ENCODE data around the gene HDAC9.

The HDAC9 gene

GRCh38 chr7:18495412-18496340 is at the start of gene HDAC9:
Gene HDAC9 (plus strand): TSS chr7:18495749. CDS start chr7:18496303, 554 bp downstream.
- DNase-seq (ENCODE audit: low read depth), result no peak

- DNase-seq (ENCODE audit: low read depth), result no peak
Measured at GRCh38 chr7:18445916-18446520, 49.5 kb upstream of the HDAC9 start.

GRCh38 chr7:18450019-18450418 is 45.5 kb upstream of the HDAC9 start:
- DNase-seq (ENCODE audit: low read depth), result no peak

- DNase-seq (ENCODE audit: low read depth), result no peak
Measured at GRCh38 chr7:18455606-18456005, 39.9 kb upstream of the HDAC9 start.

GRCh38 chr7:18457832-18458231 is 37.7 kb upstream of the HDAC9 start:
- DNase-seq (ENCODE audit: low read depth), result no peak

GRCh38 chr7:18458830-18459229 is 36.7 kb upstream of the HDAC9 start:
- no peak for DNase-seq (ENCODE audit: low read depth)

GRCh38 chr7:18459484-18460245 is 35.9 kb upstream of the HDAC9 start:
- no peak for DNase-seq (ENCODE audit: low read depth)

- no peak for DNase-seq (ENCODE audit: low read depth)
Measured at GRCh38 chr7:18461785-18462467, 33.6 kb upstream of the HDAC9 start.

GRCh38 chr7:18464830-18465229 is 30.7 kb upstream of the HDAC9 start:
- no peak for DNase-seq (ENCODE audit: low read depth)

GRCh38 chr7:18467011-18467410 is 28.5 kb upstream of the HDAC9 start:
- DNase-seq (ENCODE audit: low read depth), result no peak

- DNase-seq (ENCODE audit: low read depth), result no peak
Measured at GRCh38 chr7:18468795-18469194, 26.8 kb upstream of the HDAC9 start.

- no peak for DNase-seq (ENCODE audit: low read depth)
Measured at GRCh38 chr7:18469316-18469715, 26.2 kb upstream of the HDAC9 start.

GRCh38 chr7:18471476-18472160 is 23.9 kb upstream of the HDAC9 start:
- DNase-seq (ENCODE audit: low read depth), result no peak

- DNase-seq (ENCODE audit: low read depth), result no peak
Measured at GRCh38 chr7:18472161-18472483, 23.4 kb upstream of the HDAC9 start.

- DNase-seq (ENCODE audit: low read depth), result no peak
Measured at GRCh38 chr7:18473119-18473518, 22.4 kb upstream of the HDAC9 start.

GRCh38 chr7:18474944-18475343 is 20.6 kb upstream of the HDAC9 start:
- DNase-seq (ENCODE audit: low read depth), result no peak

GRCh38 chr7:18475488-18475887 is 20.1 kb upstream of the HDAC9 start:
- no peak for DNase-seq (ENCODE audit: low read depth)

- no peak for DNase-seq (ENCODE audit: low read depth)
Measured at GRCh38 chr7:18481776-18482175, 13.8 kb upstream of the HDAC9 start.

GRCh38 chr7:18488049-18488448 is 7.5 kb upstream of the HDAC9 start:
- DNase-seq (ENCODE audit: low read depth), result no peak

- no peak for DNase-seq (ENCODE audit: low read depth)
Measured at GRCh38 chr7:18489624-18490023, 5.9 kb upstream of the HDAC9 start.

GRCh38 chr7:18491871-18492270 is 3.7 kb upstream of the HDAC9 start:
- DNase-seq (ENCODE audit: low read depth), result no peak

- no peak for DNase-seq (ENCODE audit: low read depth)
Measured at GRCh38 chr7:18494406-18494805, 1.1 kb upstream of the HDAC9 start.
